ENCODE results near the gene NR4A3.

GRCh38 chr9:99868845-99869244 is 47.2 kb downstream of the NR4A3 start:
- TF ChIP-seq CTCF (conservative IDR thresholded peaks at IDR 0.05; ENCODE audit: low read depth in 2 of 2) (no peak), REST (IDR thresholded peaks at IDR 0.05; ENCODE audit: unreplicated experiment) (no peak), EZH2 (IDR thresholded peaks at IDR 0.05; ENCODE audit: low read depth, unreplicated experiment) (no peak), POLR2AphosphoS5 (IDR thresholded peaks at IDR 0.05; ENCODE audit: low read depth) (no peak), ZNF331 (CRISPR knock-in tag; IDR thresholded peaks at IDR 0.05; ENCODE audit: low read depth) (no peak), STAT1 (IDR thresholded peaks at IDR 0.05; ENCODE audit: unreplicated experiment) (no peak), CREB1 (CRISPR knock-in tag; IDR thresholded peaks at IDR 0.05; ENCODE audit: low read depth) (no peak), JUNB (IDR thresholded peaks at IDR 0.05; ENCODE audit: unreplicated experiment) (no peak), EZH2phosphoT487 (IDR thresholded peaks at IDR 0.05; ENCODE audit: unreplicated experiment) (no peak)

All from GM23338 (cell line).